K562 (cell line): Measurements from ENCODE around the gene GPR15LG. TPM values are rescaled to one million over a fixed set of nuclear protein-coding genes. Genes with fewer than 3 reads are reported as not detected.
A peak's percentile ranks its signal among the peaks of the same experiment; 100 is the strongest.

Experiments
- ATAC-seq: fragments of 200-7000 bp; cut with Tn5 transposase; 3 replicates; pipeline ENCODE4 v1.9.1; 2020; ENCODE audit warnings: moderate library complexity
- BruUV-seq: library from RNA; stranded (reverse); fragments of 400-500 nt; replicated peaks from 2 replicates; lab custom pipeline; 2021; lab: Mats Ljungman, UMichigan
- CTCF ChIA-PET: fragments of 300-600 bp; formaldehyde crosslinking; extraction: SDS; loops from one replicate; lab custom pipeline; 2021; ENCODE audit warnings: low intra/inter-chr PET ratio; lab: Yijun Ruan, JAX
- POLR2A ChIA-PET: fragments of 300-600, 350-650 bp; sonication (Branson Sonifier 250); formaldehyde crosslinking; extraction: SDS; loops from one replicate; lab custom pipeline; 2021; ENCODE audit warnings: antibody characterized with exemption, inconsistent platforms; lab: Yijun Ruan, JAX
- DNase-seq, 4 experiments: peaks; one replicate each; pipeline versions ENCODE4 v3.0.0 to v3.0.0-alpha.2; 2011 to 2018; ENCODE audit warnings: low spot score in 3 of 4, mixed read lengths in 3 of 4; ENCODE audit errors: extremely low read depth in 1 of 4
- FAIRE-seq: peaks from 2 replicates; lab custom pipeline; 2011; peaks lifted over from hg19 to GRCh38; lab: Jason Lieb, UNC
- H2AFZ ChIP-seq: 2 replicates; pipeline ENCODE4 v1.6.0; 2011; ENCODE audit warnings: low read depth, low read length, control low read depth, inconsistent platforms
- H3K27ac ChIP-seq: fragments of 200-600 bp; 3 replicates; pipeline ENCODE4 v1.8.0; 2011; ENCODE audit warnings: low read depth, mild to moderate bottlenecking, control low read depth, inconsistent platforms, low read length, moderate library complexity, mixed read lengths; ENCODE audit errors: extremely low read depth
- H3K27me3 ChIP-seq, 2 experiments: fragments of 300-600 bp in 1 of 2; 2 replicates in 1 of 2; 3 replicates in 1 of 2; pipeline versions ENCODE4 v1.6.0 to v1.8.0; 2011; ENCODE audit warnings: inconsistent platforms in 2 of 2, low read length in 2 of 2, mild to moderate bottlenecking in 1 of 2, mixed read lengths in 1 of 2, moderate library complexity in 1 of 2; ENCODE audit not compliant: control insufficient read depth in 2 of 2, insufficient read depth in 2 of 2
- H3K36me3 ChIP-seq: fragments of 300-600 bp; 3 replicates; pipeline ENCODE4 v1.8.0; 2011; ENCODE audit warnings: mild to moderate bottlenecking, low read length, inconsistent platforms; ENCODE audit not compliant: control insufficient read depth, insufficient read depth
- H3K4me1 ChIP-seq, 2 experiments: fragments of 200-600 bp in 1 of 2; replicated peaks in 1 of 2; 2 replicates in 1 of 2; 3 replicates in 1 of 2; pipeline versions ENCODE4 v1.5.1 to v1.8.0; 2011; ENCODE audit warnings: inconsistent platforms in 2 of 2, low read length in 2 of 2, mild to moderate bottlenecking in 1 of 2, mixed read lengths in 1 of 2, moderate library complexity in 1 of 2; ENCODE audit not compliant: control insufficient read depth in 2 of 2, insufficient read depth in 2 of 2
- H3K4me2 ChIP-seq: 2 replicates; pipeline ENCODE4 v1.6.1; 2011; ENCODE audit warnings: low read length, control low read depth, inconsistent platforms, mixed read lengths; ENCODE audit not compliant: insufficient read depth
- H3K4me3 ChIP-seq: fragments of 200-600 bp; sonication (generic), shearing (Covaris generic); 2 replicates; pipeline ENCODE4 v1.5.1; 2016; ENCODE audit warnings: control low read depth, inconsistent platforms
- H3K79me2 ChIP-seq: fragments of 200-600 bp; 3 replicates; pipeline ENCODE4 v1.8.0; 2011; ENCODE audit warnings: low read length, inconsistent platforms; ENCODE audit not compliant: control insufficient read depth, insufficient read depth
- H3K9ac ChIP-seq, 2 experiments: 2 replicates each; pipeline versions ENCODE4 v1.6.0 to v1.6.1; 2011; ENCODE audit warnings: low read depth in 2 of 2, low read length in 2 of 2, control low read depth in 1 of 2, inconsistent platforms in 1 of 2, mild to moderate bottlenecking in 1 of 2, mixed read lengths in 1 of 2; ENCODE audit not compliant: insufficient read depth in 1 of 2
- H3K9me1 ChIP-seq: one replicate; pipeline ENCODE4 v1.6.0; 2011; ENCODE audit warnings: inconsistent platforms, mild to moderate bottlenecking, low read length, moderate library complexity; ENCODE audit not compliant: control insufficient read depth, insufficient read depth
- H3K9me3 ChIP-seq: replicated peaks from 2 replicates; pipeline ENCODE4 v1.5.1; 2011; ENCODE audit warnings: low read depth, low read length, inconsistent platforms; ENCODE audit not compliant: control insufficient read depth, insufficient read depth
- H4K20me1 ChIP-seq: replicated peaks from 2 replicates; pipeline ENCODE4 v1.6.1; 2011; ENCODE audit warnings: low read length, inconsistent platforms, mixed read lengths; ENCODE audit not compliant: control insufficient read depth, insufficient read depth
- CCNT2 ChIP-seq: IDR thresholded peaks from 2 replicates; pipeline ENCODE4 v1.6.1; 2011; ENCODE audit warnings: borderline replicate concordance, low read depth, mild to moderate bottlenecking, moderate library complexity, mixed read lengths, low read length; ENCODE audit not compliant: insufficient read length; ENCODE audit errors: extremely low read depth
- CTCF ChIP-seq, 3 experiments: IDR thresholded peaks in 2 of 3; conservative IDR thresholded peaks in 1 of 3; 2 replicates each; pipeline ENCODE4 v1.5.1; 2011 to 2012; ENCODE audit warnings: low read length in 3 of 3, mild to moderate bottlenecking in 3 of 3, control low read depth in 2 of 3, improper control_type of control experiment in 1 of 3, inconsistent platforms in 1 of 3, low read depth in 1 of 3, mixed read lengths in 1 of 3, moderate library complexity in 1 of 3; ENCODE audit not compliant: insufficient read depth in 2 of 3
- ELF4 ChIP-seq: fragments of 450-650 bp; formaldehyde crosslinking; IDR thresholded peaks from 2 replicates; pipeline ENCODE4 v1.4.0; 2022; ENCODE audit warnings: missing genetic modification characterization
- ID3 ChIP-seq, 2 experiments: fragments of 250-450 bp in 1 of 2; fragments of 450-650 bp in 1 of 2; sonication (Bioruptor Pico) in 1 of 2; IDR thresholded peaks; 2 replicates each; pipeline versions ENCODE4 v1.6.1 to v1.8.0; 2016 to 2021; ENCODE audit warnings: mild to moderate bottlenecking in 2 of 2, moderate library complexity in 2 of 2, missing compliant biosample characterization in 1 of 2, missing genetic modification characterization in 1 of 2
- L3MBTL2 ChIP-seq: fragments of 450-650 bp; IDR thresholded peaks from 2 replicates; pipeline ENCODE4 v1.6.1; 2016; ENCODE audit warnings: mild to moderate bottlenecking, moderate library complexity
- MLX ChIP-seq, 2 experiments: fragments of 450-650 bp in 1 of 2; sonication (generic) in 1 of 2; formaldehyde crosslinking; conservative IDR thresholded peaks; 2 replicates each; pipeline versions ENCODE4 v1.4.0 to v1.8.1; 2020 to 2022; ENCODE audit warnings: mild to moderate bottlenecking in 1 of 2, missing genetic modification reagents in 1 of 2
- NCOR1 ChIP-seq: fragments of 450-650 bp; IDR thresholded peaks from 2 replicates; pipeline ENCODE4 v1.6.1; 2016; ENCODE audit warnings: mild to moderate bottlenecking, moderate library complexity
- NR2C1 ChIP-seq, 2 experiments: fragments of 450-650 bp; IDR thresholded peaks; 2 replicates each; pipeline ENCODE4 v1.6.1; 2017; ENCODE audit warnings: mild to moderate bottlenecking in 2 of 2, antibody characterized with exemption in 1 of 2, inconsistent platforms in 1 of 2, missing compliant biosample characterization in 1 of 2, missing genetic modification characterization in 1 of 2
- NR2C2 ChIP-seq, 2 experiments: fragments of 200-800 bp in 1 of 2; sonication (Bioruptor generic) in 1 of 2; sonication (generic) in 1 of 2; formaldehyde crosslinking in 1 of 2; IDR thresholded peaks; 2 replicates each; pipeline versions ENCODE4 v1.6.1 to v1.8.0; 2016 to 2022; ENCODE audit warnings: mild to moderate bottlenecking in 1 of 2, missing compliant biosample characterization in 1 of 2, missing genetic modification characterization in 1 of 2, missing genetic modification reagents in 1 of 2
- RAD21 ChIP-seq, 2 experiments: fragments of 250-450 bp in 1 of 2; fragments of 450-650 bp in 1 of 2; sonication (Bioruptor Pico) in 1 of 2; formaldehyde crosslinking in 1 of 2; IDR thresholded peaks in 1 of 2; conservative IDR thresholded peaks in 1 of 2; 2 replicates each; pipeline versions ENCODE4 v1.4.0 to v1.8.0; 2020 to 2022; ENCODE audit warnings: mild to moderate bottlenecking in 2 of 2, moderate library complexity in 1 of 2
- SETDB1 ChIP-seq: IDR thresholded peaks from one replicate; pipeline ENCODE4 v1.6.1; 2012; ENCODE audit warnings: low read length, control low read depth, inconsistent platforms
- SMAD2 ChIP-seq: fragments of 150-350 bp; IDR thresholded peaks from 2 replicates; pipeline ENCODE4 v1.6.1; 2014; ENCODE audit warnings: low read depth, mild to moderate bottlenecking, low read length
- TFAP4 ChIP-seq: sonication (generic); formaldehyde crosslinking; IDR thresholded peaks from 2 replicates; pipeline ENCODE4 v1.8.0; 2022; ENCODE audit warnings: missing genetic modification reagents, mild to moderate bottlenecking, moderate library complexity, borderline replicate concordance
- ZFX ChIP-seq: sonication (generic); formaldehyde crosslinking; IDR thresholded peaks from 2 replicates; pipeline ENCODE4 v1.8.0; 2022; ENCODE audit warnings: mild to moderate bottlenecking, missing genetic modification reagents, moderate library complexity
- ZNF263 ChIP-seq: sonication (generic); formaldehyde crosslinking; IDR thresholded peaks from 2 replicates; pipeline ENCODE4 v1.8.0; 2022; ENCODE audit warnings: mild to moderate bottlenecking, missing genetic modification reagents, borderline replicate concordance
- ZNF583 ChIP-seq: fragments of 250-450 bp; sonication (Bioruptor Pico); IDR thresholded peaks from 2 replicates; pipeline ENCODE4 v1.4.0; 2020
- WGBS: fragments of 100-300 bp; shearing (Covaris generic); methylation state at CpG from one replicate; pipeline ENCODE4 v1.1.6; 2016; ENCODE audit warnings: low coverage, mixed read lengths; ENCODE audit not compliant: insufficient coverage; ENCODE audit errors: missing lambda C conversion rate; 5-methylcytosine and 5-hydroxymethylcytosine counted together
- in situ Hi-C: fragments of 300-500 bp; cut with MboI; formaldehyde crosslinking; loops from 4 replicates; pipeline ENCODE4 v1.15.0; 2018; ENCODE audit warnings: inconsistent platforms, mixed read lengths
- intact Hi-C: fragments of 100-400 bp; cut with micrococcal nuclease; formaldehyde crosslinking; loops from 2 replicates; pipeline ENCODE4 v1.14.2; 2022
- polyA plus RNA-seq, 8 experiments: library from polyadenylated mRNA; depleted of rRNA in 4 of 8; stranded (reverse) in 5 of 8; unstranded in 3 of 8; fragments of >200 nt; fragmentation: Nextera tagmentation in 2 of 8; fragmentation: Illumina TruSeq in 1 of 8; extraction: Ambion mirVana in 2 of 8; extraction: Trizol in 1 of 8; gene quantifications; 2 replicates each; pipeline versions ENCODE4 v1.2.1 to v1.2.3, GENCODE V29; 2011 to 2014; ENCODE audit warnings: inconsistent platforms in 1 of 8, missing spikeins in 1 of 8
- total RNA-seq, 7 experiments: library from RNA; depleted of rRNA in 6 of 7; stranded (reverse); fragments of >200 nt in 6 of 7; fragmentation: Illumina TruSeq in 2 of 7; extraction: Trizol in 2 of 7; gene quantifications; 2 replicates each; pipeline versions ENCODE4 v1.2.1 to v1.2.3, GENCODE V29; 2011 to 2021; ENCODE audit warnings: low replicate concordance in 1 of 7

The GPR15LG gene
- total and polyA plus RNA-seq, 9 of the 15 experiments (the other 6 are each of a cell fraction or from before 2014, with no cell fraction given), result 0.51 TPM; not detected in 8

GRCh38 chr10:84201244-84201606 lies 27.6 kb downstream of the GPR15LG start:
- Histone ChIP-seq H3K27ac (no peak overlapping the region), H3K36me3 (no peaks in the 10 kb centered on the region), H3K27me3 (peaks cover 11 to 31% of the 10 kb centered on the region in 2 experiments), H3K4me3 (no peak overlapping the region), H3K9me1 (no peaks in the 10 kb centered on the region), H3K79me2 (no peaks in the 10 kb centered on the region), H2AFZ (peak overlapping the region; percentile 18), H3K9me3 (no peaks in the 10 kb centered on the region), H3K4me2 (no peak overlapping the region; the same call in 1 of the 2 replicates), H3K9ac (no peak overlapping the region), H4K20me1 (no peaks in the 10 kb centered on the region), H3K4me1 (peaks cover 13 to 15% of the 10 kb centered on the region in 2 experiments; a peak in 4 of 5 replicates)
- 10% methylated on average over 6 of the region's 6 CpGs for WGBS
- peak; percentile 27; the same call in 1 of the 2 replicates for TF ChIP-seq ZNF263 (CRISPR knock-in tag)
- TF ChIP-seq ID3 (CRISPR knock-in tag; IDR thresholded peaks at IDR 0.05), result no peak
- TF ChIP-seq ID3 (tag; IDR thresholded peaks at IDR 0.05), result 0 out of 2 replicates have a peak, but pooled peaks have one; percentile 31
- TF ChIP-seq ZNF583 (CRISPR knock-in tag), result peak; percentile 55; the same call in 1 of the 2 replicates
- peak in 1 of 2 experiments; percentile 54; a peak in 2 of 4 replicates for TF ChIP-seq RAD21 (CRISPR knock-in tag; conservative IDR thresholded peaks at IDR 0.05 in 1 of 2, IDR thresholded peaks at IDR 0.05 in 1 of 2)
- TF ChIP-seq L3MBTL2, result peak; percentile 45; the same call in 1 of the 2 replicates
- peak; percentile 35 for TF ChIP-seq ZFX
- TF ChIP-seq SMAD2, result no peak
- TF ChIP-seq NR2C1 (IDR thresholded peaks at IDR 0.05), result 0 out of 2 replicates have a peak, but pooled peaks have one; percentile 36
- TF ChIP-seq NR2C1 (tag; IDR thresholded peaks at IDR 0.05), result peak; percentile 59
- 0 out of 2 replicates have a peak, but pooled peaks have one; percentile 13 for TF ChIP-seq ELF4
- TF ChIP-seq TFAP4, result no peak
- no peak for TF ChIP-seq NR2C2 (CRISPR knock-in tag; IDR thresholded peaks at IDR 0.05)
- peak; percentile 77; the same call in 1 of the 2 replicates for TF ChIP-seq NR2C2 (tag; IDR thresholded peaks at IDR 0.05)
- peak; percentile 44 to 47 (median 44); a peak in 4 of 6 replicates for TF ChIP-seq CTCF (IDR thresholded peaks at IDR 0.05 in 2 of 3, conservative IDR thresholded peaks at IDR 0.05 in 1 of 3; ENCODE audit: insufficient read depth in 2 of 3, low read depth in 1 of 3, low read length in 3 of 3)
- TF ChIP-seq NCOR1, result no peak
- no peak for TF ChIP-seq MLX (CRISPR knock-in tag; conservative IDR thresholded peaks at IDR 0.05)
- TF ChIP-seq SETDB1, result no peak
- TF ChIP-seq CCNT2, result peak; percentile 23
- ChIA-PET POLR2A (interaction anchor here (0.7 to 2.1 kb wide), 3 partner anchors 11 to 61 kb away, joined by 3 to 5 read pairs (median 3); partner anchors contain the start of gene GHITM), CTCF (no interaction called here)
- intact Hi-C loops (no loop called here), in situ Hi-C loops (no loop called here)
- BruUV-seq, result no TSS peak
- no peak for FAIRE-seq
- DNase-seq, result peak in 2 of 4 experiments; percentile 39
- peak; percentile 47 for ATAC-seq
